ENCODE data around the gene CHST11. TPM values are rescaled to one million over a fixed set of nuclear protein-coding genes. Genes with fewer than 3 reads are reported as not detected.

Gene CHST11
- total and polyA plus RNA-seq, 9 of the 15 experiments (the other 6 are each of a cell fraction or from before 2014, with no cell fraction given), result 2.3 to 38.7 (median 15.0) TPM

DNA sequence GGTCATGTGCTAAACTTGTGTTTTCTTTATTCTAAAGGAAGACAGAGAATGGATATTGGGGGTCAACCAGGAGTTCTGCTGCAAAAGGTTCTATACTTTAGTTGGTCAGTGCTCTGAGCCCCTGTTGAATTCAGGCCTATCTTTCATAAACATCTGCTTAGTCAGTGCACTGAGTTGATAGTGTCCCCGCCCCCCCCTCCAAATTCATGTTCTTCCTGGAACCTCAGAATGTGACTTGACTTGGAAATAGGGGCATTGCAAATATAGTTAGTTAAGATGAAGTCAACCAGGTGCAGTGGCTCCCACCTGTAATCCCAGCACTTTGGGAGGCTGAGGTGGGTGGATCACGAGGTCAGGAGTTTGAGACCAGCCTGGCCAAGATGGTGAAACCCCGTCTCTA, 23.3 kb downstream of the CHST11 start (continued):
- TF ChIP-seq, protein P1, sequence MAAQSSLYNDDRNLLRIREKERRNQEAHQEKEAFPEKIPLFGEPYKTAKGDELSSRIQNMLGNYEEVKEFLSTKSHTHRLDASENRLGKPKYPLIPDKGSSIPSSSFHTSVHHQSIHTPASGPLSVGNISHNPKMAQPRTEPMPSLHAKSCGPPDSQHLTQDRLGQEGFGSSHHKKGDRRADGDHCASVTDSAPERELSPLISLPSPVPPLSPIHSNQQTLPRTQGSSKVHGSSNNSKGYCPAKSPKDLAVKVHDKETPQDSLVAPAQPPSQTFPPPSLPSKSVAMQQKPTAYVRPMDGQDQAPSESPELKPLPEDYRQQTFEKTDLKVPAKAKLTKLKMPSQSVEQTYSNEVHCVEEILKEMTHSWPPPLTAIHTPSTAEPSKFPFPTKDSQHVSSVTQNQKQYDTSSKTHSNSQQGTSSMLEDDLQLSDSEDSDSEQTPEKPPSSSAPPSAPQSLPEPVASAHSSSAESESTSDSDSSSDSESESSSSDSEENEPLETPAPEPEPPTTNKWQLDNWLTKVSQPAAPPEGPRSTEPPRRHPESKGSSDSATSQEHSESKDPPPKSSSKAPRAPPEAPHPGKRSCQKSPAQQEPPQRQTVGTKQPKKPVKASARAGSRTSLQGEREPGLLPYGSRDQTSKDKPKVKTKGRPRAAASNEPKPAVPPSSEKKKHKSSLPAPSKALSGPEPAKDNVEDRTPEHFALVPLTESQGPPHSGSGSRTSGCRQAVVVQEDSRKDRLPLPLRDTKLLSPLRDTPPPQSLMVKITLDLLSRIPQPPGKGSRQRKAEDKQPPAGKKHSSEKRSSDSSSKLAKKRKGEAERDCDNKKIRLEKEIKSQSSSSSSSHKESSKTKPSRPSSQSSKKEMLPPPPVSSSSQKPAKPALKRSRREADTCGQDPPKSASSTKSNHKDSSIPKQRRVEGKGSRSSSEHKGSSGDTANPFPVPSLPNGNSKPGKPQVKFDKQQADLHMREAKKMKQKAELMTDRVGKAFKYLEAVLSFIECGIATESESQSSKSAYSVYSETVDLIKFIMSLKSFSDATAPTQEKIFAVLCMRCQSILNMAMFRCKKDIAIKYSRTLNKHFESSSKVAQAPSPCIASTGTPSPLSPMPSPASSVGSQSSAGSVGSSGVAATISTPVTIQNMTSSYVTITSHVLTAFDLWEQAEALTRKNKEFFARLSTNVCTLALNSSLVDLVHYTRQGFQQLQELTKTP (IDR thresholded peaks at IDR 0.05; ENCODE audit: low read depth in 1 of 2, partially characterized antibody in 2 of 2), result no peak
- TF ChIP-seq TAL1 (IDR thresholded peaks at IDR 0.05) (peak; percentile 50), SRSF7 (optimal IDR thresholded peaks at IDR 0.05; ENCODE audit: low read depth, low read length) (no peak), RBM14 (IDR thresholded peaks at IDR 0.05; ENCODE audit: borderline replicate concordance, insufficient read depth, low read depth, low read length) (no peak), ZNF436 (CRISPR knock-in tag; IDR thresholded peaks at IDR 0.05) (no peak), ZNF347 (CRISPR knock-in tag; IDR thresholded peaks at IDR 0.05; ENCODE audit: low read depth) (no peak), PYGO2 (tag; IDR thresholded peaks at IDR 0.05) (no peak), SREBF2 (CRISPR knock-in tag; IDR thresholded peaks at IDR 0.05) (no peak), RBM17 (IDR thresholded peaks at IDR 0.05; ENCODE audit: borderline replicate concordance, low read depth, low read length) (no peak), MEF2A (IDR thresholded peaks at IDR 0.05; ENCODE audit: control insufficient read depth, low read depth, low read length) (no peak), CBX8 (IDR thresholded peaks at IDR 0.05; ENCODE audit: borderline replicate concordance, extremely low read depth, low read depth, low read length, poor library complexity, severe bottlenecking) (no peak), TCFL5 (CRISPR knock-in tag; conservative IDR thresholded peaks at IDR 0.05) (no peak), ZNF146 (CRISPR knock-in tag; IDR thresholded peaks at IDR 0.05; ENCODE audit: unreplicated experiment) (no peak), KHSRP (IDR thresholded peaks at IDR 0.05) (no peak), SRSF1 (IDR thresholded peaks at IDR 0.05; ENCODE audit: low read depth, low read length) (no peak), NR2C1 (IDR thresholded peaks at IDR 0.05) (no peak), NR2C1 (tag; IDR thresholded peaks at IDR 0.05) (peak; percentile 20; the same call in 1 of the 2 replicates), ZZZ3 (IDR thresholded peaks at IDR 0.05) (no peak), MAFK (IDR thresholded peaks at IDR 0.05; ENCODE audit: low read length) (peak; percentile 39; the same call in 1 of the 2 replicates), SMC3 (conservative IDR thresholded peaks at IDR 0.05; ENCODE audit: insufficient read depth, low read depth, low read length) (no peak), ZNF184 (CRISPR knock-in tag; IDR thresholded peaks at IDR 0.05) (no peak), POU5F1 (IDR thresholded peaks at IDR 0.05; ENCODE audit: borderline replicate concordance, low read depth, low read length, partially characterized antibody) (no peak), ZSCAN32 (CRISPR knock-in tag; IDR thresholded peaks at IDR 0.05) (no peak), ZNF124 (CRISPR knock-in tag; IDR thresholded peaks at IDR 0.05) (no peak), GABPA (tag; conservative IDR thresholded peaks at IDR 0.05; ENCODE audit: low read depth) (no peak), ATF7 (IDR thresholded peaks at IDR 0.05) (peak; percentile 17; the same call in 1 of the 2 replicates), ZNF830 (CRISPR knock-in tag; IDR thresholded peaks at IDR 0.05) (no peak)
